K562 (cell line): ENCODE data around the gene TGM5. TPM values are rescaled to one million over a fixed set of nuclear protein-coding genes. Genes with fewer than 3 reads are reported as not detected.
A peak's percentile ranks its signal among the peaks of the same experiment; 100 is the strongest.

Experiments
- ATAC-seq: fragments of 200-7000 bp; cut with Tn5 transposase; 3 replicates; pipeline ENCODE4 v1.9.1; 2020; ENCODE audit warnings: moderate library complexity
- BruUV-seq: library from RNA; stranded (reverse); fragments of 400-500 nt; replicated peaks from 2 replicates; lab custom pipeline; 2021; lab: Mats Ljungman, UMichigan
- CTCF ChIA-PET: fragments of 300-600 bp; formaldehyde crosslinking; extraction: SDS; loops from one replicate; lab custom pipeline; 2021; ENCODE audit warnings: low intra/inter-chr PET ratio; lab: Yijun Ruan, JAX
- POLR2A ChIA-PET: fragments of 300-600, 350-650 bp; sonication (Branson Sonifier 250); formaldehyde crosslinking; extraction: SDS; loops from one replicate; lab custom pipeline; 2021; ENCODE audit warnings: antibody characterized with exemption, inconsistent platforms; lab: Yijun Ruan, JAX
- DNase-seq, 4 experiments: peaks; one replicate each; pipeline versions ENCODE4 v3.0.0 to v3.0.0-alpha.2; 2011 to 2018; ENCODE audit warnings: low spot score in 3 of 4, mixed read lengths in 3 of 4; ENCODE audit errors: extremely low read depth in 1 of 4
- FAIRE-seq: peaks from 2 replicates; lab custom pipeline; 2011; peaks lifted over from hg19 to GRCh38; lab: Jason Lieb, UNC
- H2AFZ ChIP-seq: 2 replicates; pipeline ENCODE4 v1.6.0; 2011; ENCODE audit warnings: low read depth, low read length, control low read depth, inconsistent platforms
- H3K27ac ChIP-seq: fragments of 200-600 bp; 3 replicates; pipeline ENCODE4 v1.8.0; 2011; ENCODE audit warnings: low read depth, mild to moderate bottlenecking, control low read depth, inconsistent platforms, low read length, moderate library complexity, mixed read lengths; ENCODE audit errors: extremely low read depth
- H3K27me3 ChIP-seq, 2 experiments: fragments of 300-600 bp in 1 of 2; 2 replicates in 1 of 2; 3 replicates in 1 of 2; pipeline versions ENCODE4 v1.6.0 to v1.8.0; 2011; ENCODE audit warnings: inconsistent platforms in 2 of 2, low read length in 2 of 2, mild to moderate bottlenecking in 1 of 2, mixed read lengths in 1 of 2, moderate library complexity in 1 of 2; ENCODE audit not compliant: control insufficient read depth in 2 of 2, insufficient read depth in 2 of 2
- H3K36me3 ChIP-seq: fragments of 300-600 bp; 3 replicates; pipeline ENCODE4 v1.8.0; 2011; ENCODE audit warnings: mild to moderate bottlenecking, low read length, inconsistent platforms; ENCODE audit not compliant: control insufficient read depth, insufficient read depth
- H3K4me1 ChIP-seq, 2 experiments: fragments of 200-600 bp in 1 of 2; replicated peaks in 1 of 2; 2 replicates in 1 of 2; 3 replicates in 1 of 2; pipeline versions ENCODE4 v1.5.1 to v1.8.0; 2011; ENCODE audit warnings: inconsistent platforms in 2 of 2, low read length in 2 of 2, mild to moderate bottlenecking in 1 of 2, mixed read lengths in 1 of 2, moderate library complexity in 1 of 2; ENCODE audit not compliant: control insufficient read depth in 2 of 2, insufficient read depth in 2 of 2
- H3K4me2 ChIP-seq: 2 replicates; pipeline ENCODE4 v1.6.1; 2011; ENCODE audit warnings: low read length, control low read depth, inconsistent platforms, mixed read lengths; ENCODE audit not compliant: insufficient read depth
- H3K4me3 ChIP-seq: fragments of 200-600 bp; sonication (generic), shearing (Covaris generic); 2 replicates; pipeline ENCODE4 v1.5.1; 2016; ENCODE audit warnings: control low read depth, inconsistent platforms
- H3K79me2 ChIP-seq: fragments of 200-600 bp; 3 replicates; pipeline ENCODE4 v1.8.0; 2011; ENCODE audit warnings: low read length, inconsistent platforms; ENCODE audit not compliant: control insufficient read depth, insufficient read depth
- H3K9ac ChIP-seq, 2 experiments: 2 replicates each; pipeline versions ENCODE4 v1.6.0 to v1.6.1; 2011; ENCODE audit warnings: low read depth in 2 of 2, low read length in 2 of 2, control low read depth in 1 of 2, inconsistent platforms in 1 of 2, mild to moderate bottlenecking in 1 of 2, mixed read lengths in 1 of 2; ENCODE audit not compliant: insufficient read depth in 1 of 2
- H3K9me1 ChIP-seq: one replicate; pipeline ENCODE4 v1.6.0; 2011; ENCODE audit warnings: inconsistent platforms, mild to moderate bottlenecking, low read length, moderate library complexity; ENCODE audit not compliant: control insufficient read depth, insufficient read depth
- H3K9me3 ChIP-seq: replicated peaks from 2 replicates; pipeline ENCODE4 v1.5.1; 2011; ENCODE audit warnings: low read depth, low read length, inconsistent platforms; ENCODE audit not compliant: control insufficient read depth, insufficient read depth
- H4K20me1 ChIP-seq: replicated peaks from 2 replicates; pipeline ENCODE4 v1.6.1; 2011; ENCODE audit warnings: low read length, inconsistent platforms, mixed read lengths; ENCODE audit not compliant: control insufficient read depth, insufficient read depth
- ARID1B ChIP-seq: fragments of 450-650 bp; IDR thresholded peaks from 2 replicates; pipeline ENCODE4 v1.6.1; 2016; ENCODE audit warnings: antibody characterized with exemption, mild to moderate bottlenecking, inconsistent platforms
- CBFA2T2 ChIP-seq: fragments of 450-650 bp; conservative IDR thresholded peaks from 2 replicates; pipeline ENCODE4 v1.6.1; 2017; ENCODE audit warnings: mild to moderate bottlenecking
- CBFA2T3 ChIP-seq: fragments of 450-650 bp; IDR thresholded peaks from 2 replicates; pipeline ENCODE4 v1.6.1; 2017
- E2F3 ChIP-seq: fragments of 250-450 bp; sonication (Bioruptor Pico); IDR thresholded peaks from 2 replicates; pipeline ENCODE4 v1.4.0; 2020; ENCODE audit warnings: mild to moderate bottlenecking
- MEIS2 ChIP-seq: fragments of 450-650 bp; IDR thresholded peaks from 2 replicates; pipeline ENCODE4 v1.6.1; 2014; ENCODE audit warnings: mild to moderate bottlenecking; ENCODE audit not compliant: partially characterized antibody
- MNT ChIP-seq, 2 experiments: fragments of 450-650 bp; conservative IDR thresholded peaks; 2 replicates each; pipeline ENCODE4 v1.6.1; 2017; ENCODE audit warnings: mild to moderate bottlenecking in 2 of 2, moderate library complexity in 2 of 2
- NFYB ChIP-seq: IDR thresholded peaks from 2 replicates; pipeline ENCODE4 v1.6.1; 2011; ENCODE audit warnings: mild to moderate bottlenecking, moderate library complexity; ENCODE audit not compliant: insufficient read length; ENCODE audit errors: extremely low read depth
- PBX2 ChIP-seq, 2 experiments: IDR thresholded peaks in 1 of 2; conservative IDR thresholded peaks in 1 of 2; 2 replicates each; pipeline ENCODE4 v1.6.1; 2016; ENCODE audit warnings: low read depth in 2 of 2, mild to moderate bottlenecking in 1 of 2, missing compliant biosample characterization in 1 of 2, missing genetic modification characterization in 1 of 2, moderate library complexity in 1 of 2
- SOX6 ChIP-seq: fragments of 450-650 bp; IDR thresholded peaks from 2 replicates; pipeline ENCODE4 v1.6.1; 2014; ENCODE audit warnings: mild to moderate bottlenecking
- TCF3 ChIP-seq: sonication (generic); formaldehyde crosslinking; IDR thresholded peaks from 2 replicates; pipeline ENCODE4 v1.4.0; 2020; ENCODE audit warnings: mild to moderate bottlenecking, missing genetic modification reagents
- TEAD4 ChIP-seq, 2 experiments: sonication (generic) in 1 of 2; formaldehyde crosslinking in 1 of 2; IDR thresholded peaks; 2 replicates each; pipeline versions ENCODE4 v1.6.1 to v1.8.0; 2012 to 2022; ENCODE audit warnings: borderline replicate concordance in 1 of 2, inconsistent platforms in 1 of 2, low read length in 1 of 2, mild to moderate bottlenecking in 1 of 2, missing genetic modification reagents in 1 of 2
- in situ Hi-C: fragments of 300-500 bp; cut with MboI; formaldehyde crosslinking; loops from 4 replicates; pipeline ENCODE4 v1.15.0; 2018; ENCODE audit warnings: inconsistent platforms, mixed read lengths
- intact Hi-C: fragments of 100-400 bp; cut with micrococcal nuclease; formaldehyde crosslinking; loops from 2 replicates; pipeline ENCODE4 v1.14.2; 2022
- polyA plus RNA-seq, 8 experiments: library from polyadenylated mRNA; depleted of rRNA in 4 of 8; stranded (reverse) in 5 of 8; unstranded in 3 of 8; fragments of >200 nt; fragmentation: Nextera tagmentation in 2 of 8; fragmentation: Illumina TruSeq in 1 of 8; extraction: Ambion mirVana in 2 of 8; extraction: Trizol in 1 of 8; gene quantifications; 2 replicates each; pipeline versions ENCODE4 v1.2.1 to v1.2.3, GENCODE V29; 2011 to 2014; ENCODE audit warnings: inconsistent platforms in 1 of 8, missing spikeins in 1 of 8
- total RNA-seq, 7 experiments: library from RNA; depleted of rRNA in 6 of 7; stranded (reverse); fragments of >200 nt in 6 of 7; fragmentation: Illumina TruSeq in 2 of 7; extraction: Trizol in 2 of 7; gene quantifications; 2 replicates each; pipeline versions ENCODE4 v1.2.1 to v1.2.3, GENCODE V29; 2011 to 2021; ENCODE audit warnings: low replicate concordance in 1 of 7

The TGM5 gene
- total and polyA plus RNA-seq, 9 of the 15 experiments (the other 6 are each of a cell fraction or from before 2014, with no cell fraction given): 0.03 to 0.10 (median 0.07) TPM; not detected in 6

DNA sequence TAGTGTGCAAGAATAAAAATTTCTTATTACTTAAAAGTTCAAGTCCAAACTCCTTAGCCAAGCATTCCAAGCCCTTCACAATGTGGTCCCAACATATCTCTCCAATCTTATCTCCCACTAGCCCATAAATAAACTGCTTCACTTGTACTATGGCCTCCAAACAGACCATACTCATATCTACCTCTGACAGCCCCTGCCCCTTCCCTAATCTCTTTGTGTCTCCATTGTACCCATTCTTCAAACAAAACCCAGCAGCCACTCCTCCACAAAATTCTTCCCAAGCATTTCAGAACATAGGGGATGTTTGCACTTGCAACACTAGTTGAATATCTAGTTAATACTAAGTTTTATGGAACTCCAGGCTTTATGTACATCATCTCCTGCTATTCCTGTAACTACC, 33.2 kb upstream of the TGM5 start:
- ATAC-seq: no peak
- no peak overlapping the region for H3K27ac ChIP-seq
- no peaks in the 10 kb centered on the region for H3K9me1 ChIP-seq
- no peaks in the 10 kb centered on the region for H3K79me2 ChIP-seq
- H3K36me3 ChIP-seq: no peaks in the 10 kb centered on the region
- ChIA-PET CTCF (no interaction called here), POLR2A (no interaction called here)
- H3K9ac ChIP-seq: no peak overlapping the region
- TF ChIP-seq MNT (conservative IDR thresholded peaks at IDR 0.05) (no peak), CBFA2T2 (0 out of 2 replicates have a peak, but pooled peaks have one; percentile 8), ARID1B (peak; percentile 48), TEAD4 (IDR thresholded peaks at IDR 0.05; ENCODE audit: low read length) (peak; percentile 25; the same call in 1 of the 2 replicates), TEAD4 (CRISPR knock-in tag; IDR thresholded peaks at IDR 0.05; ENCODE audit: borderline replicate concordance) (no peak), CBFA2T3 (peak; percentile 58), MEIS2 (peak; percentile 39), TCF3 (CRISPR knock-in tag) (peak; percentile 10; the same call in 1 of the 2 replicates), E2F3 (CRISPR knock-in tag) (no peak), PBX2 (CRISPR knock-in tag; IDR thresholded peaks at IDR 0.05; ENCODE audit: low read depth) (no peak), PBX2 (tag; conservative IDR thresholded peaks at IDR 0.05; ENCODE audit: low read depth) (peak; percentile 35; the same call in 1 of the 2 replicates), SOX6 (peak; percentile 56; the same call in 1 of the 2 replicates), NFYB (no peak)
- no peaks in the 10 kb centered on the region for H3K9me3 ChIP-seq
- H3K4me1 ChIP-seq: no peaks in the 10 kb centered on the region; a peak in 2 of 5 replicates
- no peak overlapping the region for H2AFZ ChIP-seq
- H3K27me3 ChIP-seq: peaks cover 0 to 2% of the 10 kb centered on the region in 2 experiments; a peak in 1 of 5 replicates
- BruUV-seq: no TSS peak
- intact Hi-C loops: no loop called here
- H3K4me2 ChIP-seq: no peak overlapping the region
- in situ Hi-C loops: no loop called here
- no peak overlapping the region for H3K4me3 ChIP-seq
- peak; percentile 67 for FAIRE-seq
- H4K20me1 ChIP-seq: no peaks in the 10 kb centered on the region
- no peak for DNase-seq
